ENCODE results near the gene FAM167B.

FAM167B gene

DNA sequence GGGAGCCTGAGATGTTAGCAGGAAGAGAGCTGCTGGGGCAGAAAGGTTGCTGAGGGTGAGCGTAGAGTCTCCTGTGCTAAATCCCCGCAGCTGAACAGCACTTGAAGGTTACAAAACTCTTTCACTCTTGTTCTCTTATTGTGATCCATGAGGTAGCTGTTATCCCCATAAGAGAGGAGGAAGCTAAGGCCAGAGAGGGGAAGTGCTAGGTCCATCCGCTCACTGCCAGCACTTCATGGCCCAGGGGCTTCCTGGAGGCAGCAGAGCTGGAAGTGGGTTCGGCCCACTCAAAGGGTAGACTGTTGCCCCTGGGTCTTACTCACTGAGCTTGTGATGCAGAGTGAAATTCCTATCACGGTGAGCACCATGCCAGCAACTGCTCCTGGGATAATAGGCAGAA, 30.5 kb upstream of the FAM167B start:
- no peak overlapping the region for H3K4me3 ChIP-seq (ENCODE audit: low read length)
- DNase-seq (ENCODE audit: low read depth) = no peak
- TF ChIP-seq, protein P1, sequence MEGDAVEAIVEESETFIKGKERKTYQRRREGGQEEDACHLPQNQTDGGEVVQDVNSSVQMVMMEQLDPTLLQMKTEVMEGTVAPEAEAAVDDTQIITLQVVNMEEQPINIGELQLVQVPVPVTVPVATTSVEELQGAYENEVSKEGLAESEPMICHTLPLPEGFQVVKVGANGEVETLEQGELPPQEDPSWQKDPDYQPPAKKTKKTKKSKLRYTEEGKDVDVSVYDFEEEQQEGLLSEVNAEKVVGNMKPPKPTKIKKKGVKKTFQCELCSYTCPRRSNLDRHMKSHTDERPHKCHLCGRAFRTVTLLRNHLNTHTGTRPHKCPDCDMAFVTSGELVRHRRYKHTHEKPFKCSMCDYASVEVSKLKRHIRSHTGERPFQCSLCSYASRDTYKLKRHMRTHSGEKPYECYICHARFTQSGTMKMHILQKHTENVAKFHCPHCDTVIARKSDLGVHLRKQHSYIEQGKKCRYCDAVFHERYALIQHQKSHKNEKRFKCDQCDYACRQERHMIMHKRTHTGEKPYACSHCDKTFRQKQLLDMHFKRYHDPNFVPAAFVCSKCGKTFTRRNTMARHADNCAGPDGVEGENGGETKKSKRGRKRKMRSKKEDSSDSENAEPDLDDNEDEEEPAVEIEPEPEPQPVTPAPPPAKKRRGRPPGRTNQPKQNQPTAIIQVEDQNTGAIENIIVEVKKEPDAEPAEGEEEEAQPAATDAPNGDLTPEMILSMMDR (conservative IDR thresholded peaks at IDR 0.05; ENCODE audit: low read depth, low read length) = no peak

DNA sequence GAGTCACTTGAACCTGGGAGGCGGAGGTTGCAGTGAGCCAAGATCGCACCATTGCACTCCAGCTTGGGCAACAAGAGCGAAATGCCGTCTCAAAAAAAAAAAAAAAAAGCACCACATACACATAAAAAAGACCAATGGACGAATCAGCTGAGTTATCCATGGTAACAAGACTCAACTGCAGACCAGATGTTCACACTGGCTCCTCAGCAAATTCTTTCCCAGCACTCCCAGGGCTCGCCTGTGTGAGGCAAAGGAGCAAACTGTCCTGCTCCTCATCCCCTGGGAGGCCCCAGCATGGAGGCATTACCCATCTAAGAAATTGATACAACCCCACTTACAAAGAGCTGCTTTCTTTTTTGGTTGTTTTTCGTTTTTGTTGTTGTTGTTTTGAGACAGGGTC, 28.0 kb upstream of the FAM167B start:
- no peak overlapping the region for H3K4me3 ChIP-seq (ENCODE audit: low read length)
- TF ChIP-seq, protein P1 (conservative IDR thresholded peaks at IDR 0.05; ENCODE audit: low read depth, low read length) = no peak
- no peak for DNase-seq (ENCODE audit: low read depth)

DNA sequence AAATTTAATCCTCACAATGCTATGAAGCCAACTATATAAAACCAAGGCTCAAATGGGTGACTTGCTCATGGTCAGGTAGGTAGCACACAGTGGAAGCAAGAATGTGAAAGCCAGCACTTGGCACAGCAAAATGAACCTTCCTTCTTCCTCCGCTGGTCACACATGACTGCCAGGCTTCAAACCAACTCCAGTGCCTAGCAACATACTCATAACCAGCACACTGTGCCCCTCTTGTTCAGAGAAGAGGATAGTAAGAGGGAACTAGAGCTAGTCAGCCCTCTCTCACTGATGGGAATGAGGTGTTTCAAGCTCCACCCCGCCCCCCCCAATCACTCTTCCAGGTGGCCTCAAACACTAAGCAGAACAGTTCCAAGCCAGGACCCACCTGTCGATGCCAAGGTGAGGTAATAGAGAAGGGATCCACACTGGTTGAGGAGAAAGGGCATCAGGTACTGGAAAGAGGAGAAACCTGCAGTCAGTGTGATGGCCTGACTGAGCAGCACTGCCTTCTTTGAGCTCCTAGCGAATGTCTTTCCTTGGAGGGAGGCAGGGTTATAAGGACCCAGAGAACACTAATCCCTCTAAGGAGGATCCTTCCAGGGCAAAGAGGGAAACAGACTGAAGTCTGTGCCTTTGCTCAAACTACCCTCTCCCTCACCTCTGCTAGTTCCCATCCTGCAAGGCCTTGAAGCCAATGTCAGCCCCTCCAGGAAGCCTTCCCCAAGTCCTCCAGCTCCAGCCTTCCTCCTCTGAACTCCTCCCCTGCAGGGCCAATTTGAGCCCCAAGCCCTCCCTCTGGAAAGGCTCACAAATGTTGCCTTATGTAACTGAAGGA, 26.1 kb upstream of the FAM167B start:
- TF ChIP-seq, protein P1 (conservative IDR thresholded peaks at IDR 0.05; ENCODE audit: low read depth, low read length) = no peak
- DNase-seq (ENCODE audit: low read depth) = no peak
- peak overlapping the region; percentile 98 for H3K4me3 ChIP-seq (ENCODE audit: low read length)

DNA sequence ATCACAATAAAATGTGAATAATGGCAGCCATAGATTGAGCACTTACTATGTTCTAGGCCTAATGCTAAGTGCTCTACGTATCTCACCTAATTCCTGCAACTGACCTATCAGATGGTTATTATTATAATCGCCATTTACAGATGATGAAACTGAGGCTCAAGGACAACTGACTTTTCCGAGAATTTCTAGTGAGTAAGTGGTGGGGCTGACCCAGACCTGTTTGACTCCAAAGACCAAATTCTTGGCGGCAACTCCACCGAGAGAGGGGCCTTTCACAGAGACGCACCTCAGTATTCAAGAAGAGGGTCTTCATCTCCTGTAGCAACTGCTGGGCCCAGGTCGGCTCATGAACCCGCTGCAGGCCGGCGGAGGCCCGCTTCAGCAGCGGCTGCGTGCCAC, 25.4 kb upstream of the FAM167B start:
- H3K4me3 ChIP-seq (ENCODE audit: low read length) = peak overlapping the region; percentile 98
- DNase-seq (ENCODE audit: low read depth) = no peak
- TF ChIP-seq, protein P1 (conservative IDR thresholded peaks at IDR 0.05; ENCODE audit: low read depth, low read length) = no peak

DNA sequence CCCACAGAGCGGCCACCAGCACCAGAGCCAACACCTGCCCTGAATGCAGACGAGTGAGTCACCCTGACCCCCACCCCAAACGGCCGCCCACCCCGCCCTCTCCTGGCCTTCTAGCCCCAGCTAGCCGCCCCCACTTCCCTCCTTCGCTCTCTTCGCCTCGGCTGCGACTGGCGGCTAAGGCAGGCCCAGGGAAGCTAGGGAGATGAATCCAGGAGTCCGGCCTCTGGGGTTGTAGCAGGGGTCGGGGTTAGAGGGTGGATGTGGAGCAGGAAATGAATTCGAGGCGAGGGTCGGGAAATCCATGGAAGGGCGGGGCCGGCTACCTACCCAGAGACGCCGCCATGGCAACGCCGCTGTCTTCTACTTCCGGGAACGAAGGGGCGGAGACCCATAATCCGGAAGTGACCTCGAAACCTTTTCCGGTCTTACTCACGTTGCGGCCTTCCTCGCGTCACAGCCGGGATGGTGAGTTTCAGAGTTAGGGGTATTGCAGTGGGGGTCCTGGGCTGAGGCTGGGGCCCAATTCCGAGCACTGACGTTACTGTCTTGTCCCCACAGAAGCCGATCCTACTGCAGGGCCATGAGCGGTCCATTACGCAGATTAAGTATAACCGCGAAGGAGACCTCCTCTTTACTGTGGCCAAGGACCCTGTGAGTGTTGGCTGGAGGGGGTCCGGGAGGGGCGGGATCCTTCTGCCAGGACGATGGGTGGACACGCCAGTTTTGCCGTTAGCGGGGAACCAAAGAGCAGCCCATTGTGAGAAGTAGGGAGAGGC, 24.9 kb upstream of the FAM167B start, which contains the start of the genes EIF3I and TMEM234:
EIF3I (plus strand) TSS at position 428 of the 776 bp plus-strand sequence; CDS start at position 463, 35 bp downstream.
TMEM234 (minus strand) TSS at position 374 of the 776 bp plus-strand sequence; CDS start at position 343, 31 bp downstream.
- DNase-seq (ENCODE audit: low read depth) = peak; percentile 61
- TF ChIP-seq, protein P1 (conservative IDR thresholded peaks at IDR 0.05; ENCODE audit: low read depth, low read length) = no peak
- peak within 1 kb of the TSS; percentile 98 for H3K4me3 ChIP-seq (ENCODE audit: low read length)

DNA sequence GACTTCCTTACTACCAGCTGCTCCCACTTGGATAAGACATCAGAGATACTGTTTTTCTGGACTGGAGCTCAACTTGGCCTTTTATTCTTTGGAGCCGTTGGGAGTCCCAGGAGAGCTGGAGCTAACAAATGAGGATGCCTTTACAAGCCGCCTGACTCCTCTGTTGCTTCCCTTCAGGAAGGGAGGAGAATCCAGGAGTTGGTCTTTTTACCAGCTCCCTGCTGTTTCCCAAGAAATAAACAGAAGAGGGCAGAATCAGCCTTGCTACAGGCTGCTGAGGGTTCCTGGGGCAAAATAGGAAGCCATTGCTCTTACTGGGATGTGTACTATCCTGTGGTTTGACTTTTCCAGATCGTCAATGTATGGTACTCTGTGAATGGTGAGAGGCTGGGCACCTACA, 23.3 kb upstream of the FAM167B start:
- TF ChIP-seq, protein P1 (conservative IDR thresholded peaks at IDR 0.05; ENCODE audit: low read depth, low read length) = no peak
- no peak for DNase-seq (ENCODE audit: low read depth)
- H3K4me3 ChIP-seq (ENCODE audit: low read length) = no peak overlapping the region
